ENCODE measurements around the gene LRRC25. TPM values are rescaled to one million over a fixed set of nuclear protein-coding genes. Genes with fewer than 3 reads are reported as not detected.

The LRRC25 gene
- total and polyA plus RNA-seq, 2 of the 4 experiments (the other 2 are of a cell fraction): 0.03 TPM; not detected in 1

GRCh38 chr19:18423258-18424020 lies 26.0 kb upstream of the LRRC25 start:
- no peaks in the 10 kb centered on the region; the same call in 1 of the 2 replicates for H3K36me3 ChIP-seq (ENCODE audit: control insufficient read depth, insufficient read depth, low read length)
- BruUV-seq (replicated peaks): no TSS peak
- H3K4me2 ChIP-seq (ENCODE audit: low read depth, low read length): no peak overlapping the region
- H4K8ac ChIP-seq (ENCODE audit: low read depth in 2 of 2, low read length in 2 of 2): no peak overlapping the region
- DNase-seq: no peak
- no peak overlapping the region for H2BK5ac ChIP-seq (ENCODE audit: low read depth, low read length, poor library complexity, severe bottlenecking)
- no peaks in the 10 kb centered on the region for H3K9me3 ChIP-seq (ENCODE audit: control insufficient read depth, insufficient read depth, low read length)
- no peak overlapping the region for H3K9ac ChIP-seq (ENCODE audit: low read depth, low read length)
- no peak overlapping the region for H3K56ac ChIP-seq (ENCODE audit: extremely low read depth, insufficient read depth, low read length)
- TF ChIP-seq FOS (IDR thresholded peaks at IDR 0.05; ENCODE audit: low read depth, low read length) (no peak), USF2 (IDR thresholded peaks at IDR 0.05; ENCODE audit: low read depth, low read length) (no peak), MAZ (IDR thresholded peaks at IDR 0.05; ENCODE audit: borderline replicate concordance, low read depth, low read length) (no peak), POLR2A (IDR thresholded peaks at IDR 0.05; ENCODE audit: low read depth, low read length) (no peak), RCOR1 (IDR thresholded peaks at IDR 0.05; ENCODE audit: insufficient replicate concordance, low read length) (no peak), CHD1 (IDR thresholded peaks at IDR 0.05; ENCODE audit: low read depth, low read length) (no peak), CTCF (conservative IDR thresholded peaks at IDR 0.05; ENCODE audit: low read depth, low read length) (no peak), ELK1 (IDR thresholded peaks at IDR 0.05; ENCODE audit: borderline replicate concordance, low read depth, low read length) (no peak), BHLHE40 (IDR thresholded peaks at IDR 0.05; ENCODE audit: low read depth, low read length) (no peak), RAD21 (IDR thresholded peaks at IDR 0.05; ENCODE audit: low read length) (no peak)
- ChIA-PET CTCF (no interaction called here), POLR2A (ENCODE audit: unreplicated experiment) (no interaction called here)
- H3K4me3 ChIP-seq (ENCODE audit: insufficient read depth, low read depth, low read length): no peak overlapping the region
- H3K27me3 ChIP-seq (ENCODE audit: control insufficient read depth, insufficient read depth, low read length): no peaks in the 10 kb centered on the region
- H3K27ac ChIP-seq (ENCODE audit: insufficient read depth, low read length): no peak overlapping the region
- H4K5ac ChIP-seq (ENCODE audit: low read depth, low read length): no peak overlapping the region
- no peak overlapping the region for H2AK9ac ChIP-seq (replicated peaks; ENCODE audit: low read depth, low read length, poor library complexity)
- H3K4ac ChIP-seq (ENCODE audit: low read depth, low read length): no peak overlapping the region
- peaks cover 72% of the 10 kb centered on the region for H4K20me1 ChIP-seq (ENCODE audit: insufficient read depth, low read length)
- intact Hi-C loops (cut with micrococcal nuclease) (no loop called here), dilution Hi-C loops (cut with HindIII; ENCODE audit: low sequenced_read_pairs, unreplicated experiment) (no loop called here), in situ Hi-C loops (cut with MboI; ENCODE audit: low sequenced_read_pairs) (no loop called here)
- H2BK120ac ChIP-seq (ENCODE audit: low read depth, low read length): no peak overlapping the region
- peaks cover 4 to 79% of the 10 kb centered on the region in 2 experiments for H3K79me1 ChIP-seq (ENCODE audit: low read depth in 1 of 2, low read length in 2 of 2)
- ATAC-seq (ENCODE audit: low read depth): no peak
- no peak overlapping the region for H4K91ac ChIP-seq (ENCODE audit: insufficient read depth, low read depth, low read length)
- no peak overlapping the region for H3K18ac ChIP-seq (ENCODE audit: low read depth, low read length)
- H3K4me1 ChIP-seq (ENCODE audit: control insufficient read depth, insufficient read depth, low read length): peaks cover 18% of the 10 kb centered on the region
- no peak overlapping the region for H2BK20ac ChIP-seq (ENCODE audit: low read depth, low read length)
- WGBS, 2 experiments (ENCODE audit: extremely low coverage in 2 of 2, insufficient read length in 1 of 2): 94% methylated on average over 11 of the region's 21 CpGs; no CpG with 5 or more reads in 1 of the 2 experiments
- no peak overlapping the region for H3K14ac ChIP-seq (replicated peaks; ENCODE audit: low read depth, low read length)
- H2AFZ ChIP-seq (replicated peaks; ENCODE audit: low read length, poor library complexity): no peak overlapping the region
- no peak overlapping the region for H2BK15ac ChIP-seq (ENCODE audit: low read depth, low read length)
- H2AK5ac ChIP-seq (ENCODE audit: low read depth, low read length): no peak overlapping the region
- peaks cover 21% of the 10 kb centered on the region for H3K9me1 ChIP-seq (ENCODE audit: insufficient read depth, low read length)
- H3K23ac ChIP-seq (ENCODE audit: low read depth, low read length): no peak overlapping the region
